K562 (cell line): ENCODE measurements around the gene SEMA4G. TPM values are rescaled to one million over a fixed set of nuclear protein-coding genes. Genes with fewer than 3 reads are reported as not detected.
A peak's percentile ranks its signal among the peaks of the same experiment; 100 is the strongest.

Experiments used
- BMI1 ChIP-seq: fragments of 150-350 bp; IDR thresholded peaks from 2 replicates; pipeline ENCODE4 v1.6.1; 2014; ENCODE audit warnings: low read length
- DPF2 ChIP-seq: fragments of 450-650 bp; IDR thresholded peaks from 2 replicates; pipeline ENCODE4 v1.6.1; 2016
- EHMT2 ChIP-seq: fragments of 450-650 bp; IDR thresholded peaks from 2 replicates; pipeline ENCODE4 v1.6.1; 2018; ENCODE audit warnings: antibody characterized with exemption
- FOXM1 ChIP-seq, 2 experiments: fragments of 450-650 bp in 1 of 2; sonication (generic) in 1 of 2; formaldehyde crosslinking in 1 of 2; IDR thresholded peaks; 2 replicates each; pipeline versions ENCODE4 v1.6.1 to v1.9.0; 2017 to 2022; ENCODE audit warnings: low read depth in 2 of 2, mild to moderate bottlenecking in 2 of 2, missing genetic modification reagents in 1 of 2, moderate library complexity in 1 of 2
- PREB ChIP-seq: sonication (generic); formaldehyde crosslinking; IDR thresholded peaks from 2 replicates; pipeline ENCODE4 v1.8.1; 2023; ENCODE audit warnings: mild to moderate bottlenecking, missing genetic modification reagents
- RBM17 ChIP-seq: fragments of 200-400 bp; formaldehyde crosslinking; IDR thresholded peaks from 2 replicates; pipeline ENCODE4 v1.6.1; 2017; ENCODE audit warnings: low read depth, mild to moderate bottlenecking, low read length, borderline replicate concordance
- SMC3 ChIP-seq: conservative IDR thresholded peaks from 2 replicates; pipeline ENCODE4 v1.6.1; 2011; ENCODE audit warnings: low read depth, low read length, improper control_type of control experiment; ENCODE audit not compliant: insufficient read depth
- TARDBP ChIP-seq: fragments of 450-650 bp; IDR thresholded peaks from 2 replicates; pipeline ENCODE4 v1.6.1; 2016
- UBTF ChIP-seq, 2 experiments: IDR thresholded peaks; 2 replicates each; pipeline ENCODE4 v1.6.1; 2012; ENCODE audit warnings: improper control_type of control experiment in 2 of 2, low read depth in 2 of 2, low read length in 2 of 2, borderline replicate concordance in 1 of 2
- VEZF1 ChIP-seq: fragments of 200-800 bp; sonication (Bioruptor generic); IDR thresholded peaks from 2 replicates; pipeline ENCODE4 v1.6.1; 2017; ENCODE audit warnings: missing genetic modification characterization, missing compliant biosample characterization
- YBX1 ChIP-seq: fragments of 450-650 bp; IDR thresholded peaks from 2 replicates; pipeline ENCODE4 v1.7.1; 2016; ENCODE audit warnings: mild to moderate bottlenecking
- ZBTB33 ChIP-seq: sonication (generic); formaldehyde crosslinking; IDR thresholded peaks from 2 replicates; pipeline ENCODE4 v1.8.1; 2023; ENCODE audit warnings: mild to moderate bottlenecking, missing genetic modification reagents
- ZBTB9 ChIP-seq: fragments of 450-650 bp; formaldehyde crosslinking; IDR thresholded peaks from 2 replicates; pipeline ENCODE4 v1.4.0; 2020; ENCODE audit warnings: mild to moderate bottlenecking, moderate library complexity
- ZNF511 ChIP-seq: sonication (generic); formaldehyde crosslinking; IDR thresholded peaks from 2 replicates; pipeline ENCODE4 v1.8.0; 2022; ENCODE audit warnings: mild to moderate bottlenecking, missing genetic modification reagents
- polyA plus RNA-seq, 8 experiments: library from polyadenylated mRNA; depleted of rRNA in 4 of 8; stranded (reverse) in 5 of 8; unstranded in 3 of 8; fragments of >200 nt; fragmentation: Nextera tagmentation in 2 of 8; fragmentation: Illumina TruSeq in 1 of 8; extraction: Ambion mirVana in 2 of 8; extraction: Trizol in 1 of 8; gene quantifications; 2 replicates each; pipeline versions ENCODE4 v1.2.1 to v1.2.3, GENCODE V29; 2011 to 2014; ENCODE audit warnings: inconsistent platforms in 1 of 8, missing spikeins in 1 of 8
- total RNA-seq, 7 experiments: library from RNA; depleted of rRNA in 6 of 7; stranded (reverse); fragments of >200 nt in 6 of 7; fragmentation: Illumina TruSeq in 2 of 7; extraction: Trizol in 2 of 7; gene quantifications; 2 replicates each; pipeline versions ENCODE4 v1.2.1 to v1.2.3, GENCODE V29; 2011 to 2021; ENCODE audit warnings: low replicate concordance in 1 of 7

The SEMA4G gene
- total and polyA plus RNA-seq, 9 of the 15 experiments (the other 6 are each of a cell fraction or from before 2014, with no cell fraction given) = 0.40 to 7.8 (median 1.8) TPM

GRCh38 chr10:100998183-100998990 lies 29.1 kb downstream of the SEMA4G start (continued):
- no peak for TF ChIP-seq ZBTB33 (CRISPR knock-in tag)
- TF ChIP-seq DPF2 = peak; percentile 19; the same call in 1 of the 2 replicates
- no peak for TF ChIP-seq ZNF511
- peak; percentile 85 for TF ChIP-seq VEZF1 (CRISPR knock-in tag)
- TF ChIP-seq UBTF (IDR thresholded peaks at IDR 0.05; ENCODE audit: borderline replicate concordance in 1 of 2, low read depth in 2 of 2, low read length in 2 of 2) = no peak
- TF ChIP-seq PREB = no peak
- no peak for TF ChIP-seq YBX1
- no peak for TF ChIP-seq BMI1
- no peak for TF ChIP-seq TARDBP
- TF ChIP-seq EHMT2 = no peak
- TF ChIP-seq SMC3 = no peak
- TF ChIP-seq FOXM1 (IDR thresholded peaks at IDR 0.05; ENCODE audit: low read depth) = no peak
- no peak for TF ChIP-seq FOXM1 (CRISPR knock-in tag; IDR thresholded peaks at IDR 0.05; ENCODE audit: low read depth)
- TF ChIP-seq RBM17 = no peak
- no peak for TF ChIP-seq ZBTB9 (CRISPR knock-in tag)
